GM19043 (cell line): ENCODE measurements around the gene SYNE3.

Experiments used
- ATAC-seq: cut with Tn5 transposase; IDR thresholded peaks from one replicate; pipeline ENCODE4 v1.9.1; 2021; ENCODE audit warnings: low read depth; ENCODE audit not compliant: unreplicated experiment

SYNE3 gene

DNA sequence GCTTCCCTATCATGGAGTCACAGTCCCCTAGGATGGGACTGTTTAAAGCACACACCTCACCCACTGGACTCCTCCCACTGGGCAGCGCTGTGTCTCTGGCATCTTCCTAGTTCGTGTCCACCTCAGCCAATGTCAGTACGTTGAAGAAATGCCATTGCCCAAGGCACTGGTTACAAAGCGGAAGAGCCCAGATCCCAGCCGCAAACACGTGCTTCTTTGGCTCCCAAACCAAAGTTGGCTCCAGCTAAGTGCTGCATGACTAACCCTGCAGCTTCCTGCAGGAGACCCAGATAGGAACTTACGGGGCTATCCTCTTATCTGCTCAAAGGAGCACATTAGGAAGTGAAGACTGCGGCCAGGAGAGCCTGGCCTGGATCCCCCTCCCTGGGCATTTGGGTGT is 9.3 kb downstream of the SYNE3 start:
- no peak for ATAC-seq

DNA sequence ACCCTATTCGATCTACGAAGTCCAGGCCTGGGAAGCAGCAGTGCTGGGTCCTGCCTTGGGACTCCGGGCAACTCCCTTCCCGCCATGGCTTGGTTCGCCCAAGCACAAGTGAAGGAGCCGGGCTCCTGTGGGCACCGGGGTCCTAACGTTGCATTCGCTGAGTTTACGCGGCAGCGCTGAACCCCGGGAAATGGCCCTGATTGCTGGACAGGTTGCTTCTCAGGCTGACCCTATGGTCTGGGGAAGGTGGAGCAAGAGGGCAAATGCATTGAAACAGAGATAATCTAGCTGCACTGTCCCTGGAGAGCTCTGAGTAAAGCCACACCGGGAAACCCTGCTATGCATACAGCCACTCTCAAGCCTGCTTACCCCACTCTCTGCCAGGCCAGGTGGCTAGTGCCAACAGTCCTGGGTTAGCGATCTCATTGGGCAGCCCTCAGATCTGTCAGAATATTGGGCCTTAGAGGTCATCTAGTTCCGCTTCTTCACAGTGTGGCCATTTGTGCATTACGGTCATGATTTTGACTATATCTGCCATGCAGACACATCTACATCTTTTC is 11.3 kb downstream of the SYNE3 start:
- ATAC-seq: peak; percentile 33

DNA sequence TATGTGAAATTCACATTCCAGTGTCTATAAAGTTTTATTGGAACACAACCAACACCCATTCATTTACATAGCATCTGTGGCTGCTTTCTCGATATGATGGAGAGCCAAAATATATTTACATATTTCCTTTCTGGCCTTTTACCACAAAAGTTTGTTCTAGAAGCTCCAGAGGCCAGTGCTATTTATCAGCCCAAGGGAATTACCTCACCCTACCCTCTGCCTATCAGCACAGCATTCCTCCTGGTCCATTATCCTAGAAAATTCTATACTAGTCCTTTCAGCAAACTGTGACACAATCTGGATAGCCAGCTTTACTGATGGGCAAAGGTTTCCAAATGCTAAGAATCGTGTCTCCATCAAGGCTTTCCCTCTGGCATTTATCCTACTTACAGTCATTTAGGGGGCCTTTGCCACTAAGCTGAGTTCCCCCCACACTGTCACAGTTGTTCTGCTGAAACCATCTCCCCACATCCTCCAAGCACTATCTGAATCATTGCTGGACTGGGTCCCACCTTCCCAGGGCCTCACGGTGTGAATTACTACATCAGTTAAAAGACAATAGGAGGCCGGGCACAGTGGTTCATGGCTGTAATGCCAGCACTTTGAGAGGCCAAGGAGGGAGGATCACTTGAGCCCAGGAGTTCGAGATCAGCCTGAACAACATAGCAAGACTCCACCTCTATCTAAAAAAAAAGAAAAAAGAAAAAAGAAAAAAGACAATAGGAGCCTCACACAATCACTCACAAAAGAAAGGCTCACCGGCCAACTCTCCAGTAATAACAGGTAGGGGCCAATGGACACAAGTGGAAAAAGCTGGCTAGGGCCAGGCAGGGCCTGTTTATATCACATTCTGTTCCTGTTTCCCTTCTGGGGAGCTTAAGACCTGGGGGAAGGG is 12.1 kb downstream of the SYNE3 start:
- ATAC-seq: peak; percentile 30

DNA sequence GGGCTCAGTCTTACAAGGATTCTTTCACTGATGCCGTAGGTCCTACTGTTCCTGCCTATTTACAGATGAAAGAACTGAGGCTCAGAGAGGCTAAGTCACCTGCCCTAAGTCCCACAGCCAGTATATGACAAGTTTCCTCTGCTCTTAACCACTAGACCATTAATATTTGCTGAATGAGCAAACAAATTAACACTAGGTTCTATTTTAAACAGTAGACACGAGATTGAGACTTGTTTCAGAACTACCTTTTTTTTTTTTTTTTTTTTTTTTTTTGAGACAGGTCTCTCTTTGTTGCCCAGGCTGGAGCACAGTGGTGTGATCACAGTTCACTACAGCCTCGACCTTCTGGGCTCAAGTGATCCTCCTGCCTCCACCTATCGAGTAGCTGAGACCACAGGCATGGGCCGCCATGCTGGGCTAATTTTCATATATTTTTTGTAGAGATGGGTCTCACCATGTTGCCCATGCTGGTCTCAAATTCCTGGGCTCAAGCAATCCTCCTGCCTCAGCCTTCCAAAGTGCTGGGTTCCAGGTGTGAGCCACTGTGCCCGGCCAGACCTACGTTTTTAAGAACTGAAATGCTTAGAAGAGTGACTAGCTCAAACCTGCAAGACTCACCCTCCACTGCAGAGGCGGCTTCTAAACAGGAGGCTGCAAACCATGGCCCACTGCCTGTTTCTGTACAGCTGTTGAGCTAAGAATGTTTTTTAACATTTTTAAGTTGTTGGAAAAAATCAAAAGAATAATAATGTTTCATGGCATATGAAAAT is 12.9 kb downstream of the SYNE3 start:
- ATAC-seq: peak; percentile 52

DNA sequence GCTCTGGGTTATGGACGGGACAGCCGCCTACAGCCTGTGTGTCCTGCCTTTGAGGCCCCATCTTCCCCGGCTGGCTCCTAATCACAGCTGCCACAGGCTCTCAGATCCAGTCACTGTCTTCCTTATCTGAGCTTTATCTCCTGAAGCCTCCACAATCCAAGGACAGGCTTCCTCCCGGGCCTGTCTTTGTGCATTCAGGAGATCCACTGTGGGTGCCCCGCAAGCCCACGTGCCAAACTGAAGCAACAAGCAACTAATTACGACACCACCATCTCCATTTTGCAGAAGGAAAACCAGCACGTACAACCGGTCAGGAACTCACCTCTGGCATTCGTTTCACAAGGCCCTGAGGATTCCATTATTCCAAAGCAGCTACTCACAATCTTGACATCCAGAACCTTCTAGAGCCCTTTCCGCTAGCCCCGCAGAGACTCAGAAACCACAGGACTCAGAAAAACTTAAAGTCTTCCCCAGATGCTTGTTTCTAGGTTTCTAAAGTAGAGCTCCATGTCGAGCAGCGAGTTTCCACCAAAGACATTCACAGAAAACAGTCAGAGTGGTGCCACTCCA is 14.0 kb downstream of the SYNE3 start:
- ATAC-seq: no peak

DNA sequence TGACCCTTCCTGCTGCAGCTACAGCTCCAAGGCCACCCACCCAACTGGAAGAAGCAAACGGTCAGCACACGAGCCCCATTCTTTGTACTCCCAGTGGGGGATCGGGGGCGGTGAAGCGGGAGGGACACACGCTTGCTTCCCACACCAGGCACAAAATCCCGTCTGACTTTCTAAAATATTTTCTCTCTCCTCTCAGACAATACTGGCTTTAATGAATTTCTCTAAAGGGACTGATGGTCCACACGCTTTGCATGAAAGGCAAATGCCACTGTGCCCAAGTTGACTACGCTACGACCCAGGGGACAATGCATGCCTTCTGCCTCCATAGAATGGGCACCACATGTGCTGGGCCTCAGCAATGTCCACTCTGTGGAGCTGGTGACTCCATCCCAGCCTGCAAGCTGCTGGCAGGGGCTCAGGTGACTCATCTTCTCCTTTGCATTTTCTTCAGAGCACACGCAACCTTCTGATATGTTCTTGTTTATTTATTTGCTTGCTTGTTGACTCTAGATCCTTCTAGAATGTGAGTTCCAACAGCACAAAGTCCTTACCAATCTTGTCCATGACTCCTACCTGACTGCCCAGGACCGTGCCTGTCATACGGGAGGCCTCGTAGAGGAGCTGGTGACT is 15.6 kb downstream of the SYNE3 start:
- ATAC-seq: no peak

DNA sequence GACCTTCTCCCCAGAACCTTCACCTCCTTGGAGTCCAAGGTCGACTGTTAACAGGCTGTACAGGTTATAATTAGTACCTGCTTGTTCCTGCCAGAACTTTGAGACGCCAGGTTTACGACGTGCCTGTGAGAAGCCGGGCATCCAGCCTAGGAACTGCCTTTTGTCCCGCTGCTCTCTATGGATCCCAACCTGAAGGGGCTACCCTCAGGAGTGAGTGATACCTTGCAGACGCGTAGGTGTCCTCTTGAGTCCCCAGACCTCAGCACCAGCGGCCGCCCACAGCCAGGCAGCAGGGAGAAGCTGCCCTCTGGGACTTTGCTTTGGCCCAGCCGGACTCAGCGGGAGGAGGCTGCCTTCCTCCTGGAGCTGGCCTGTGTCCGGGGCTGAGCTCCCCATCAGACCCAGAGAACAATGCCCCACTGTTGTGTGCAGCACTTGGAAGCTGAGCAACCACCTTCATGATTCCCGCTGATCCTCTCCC is 16.2 kb downstream of the SYNE3 start:
- no peak for ATAC-seq

DNA sequence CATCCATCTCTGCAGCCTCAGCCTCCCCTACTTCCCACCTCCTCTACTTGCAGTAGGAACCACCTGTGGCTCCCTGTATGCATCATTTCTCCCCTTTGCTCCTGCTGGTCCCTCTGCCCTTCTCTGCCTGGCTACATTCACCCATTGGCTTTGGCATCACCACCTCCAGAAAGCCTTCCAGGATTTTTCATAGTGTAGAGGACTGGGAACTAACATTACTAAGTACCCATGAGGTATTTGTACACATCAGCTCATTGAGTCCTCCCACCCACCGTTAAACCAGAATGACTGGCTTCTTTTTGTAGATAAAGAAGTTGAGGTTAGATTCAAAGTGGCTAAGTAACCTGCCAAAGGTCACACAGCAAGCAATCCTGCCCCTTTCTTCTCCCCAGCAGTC is 17.1 kb downstream of the SYNE3 start:
- ATAC-seq: no peak

DNA sequence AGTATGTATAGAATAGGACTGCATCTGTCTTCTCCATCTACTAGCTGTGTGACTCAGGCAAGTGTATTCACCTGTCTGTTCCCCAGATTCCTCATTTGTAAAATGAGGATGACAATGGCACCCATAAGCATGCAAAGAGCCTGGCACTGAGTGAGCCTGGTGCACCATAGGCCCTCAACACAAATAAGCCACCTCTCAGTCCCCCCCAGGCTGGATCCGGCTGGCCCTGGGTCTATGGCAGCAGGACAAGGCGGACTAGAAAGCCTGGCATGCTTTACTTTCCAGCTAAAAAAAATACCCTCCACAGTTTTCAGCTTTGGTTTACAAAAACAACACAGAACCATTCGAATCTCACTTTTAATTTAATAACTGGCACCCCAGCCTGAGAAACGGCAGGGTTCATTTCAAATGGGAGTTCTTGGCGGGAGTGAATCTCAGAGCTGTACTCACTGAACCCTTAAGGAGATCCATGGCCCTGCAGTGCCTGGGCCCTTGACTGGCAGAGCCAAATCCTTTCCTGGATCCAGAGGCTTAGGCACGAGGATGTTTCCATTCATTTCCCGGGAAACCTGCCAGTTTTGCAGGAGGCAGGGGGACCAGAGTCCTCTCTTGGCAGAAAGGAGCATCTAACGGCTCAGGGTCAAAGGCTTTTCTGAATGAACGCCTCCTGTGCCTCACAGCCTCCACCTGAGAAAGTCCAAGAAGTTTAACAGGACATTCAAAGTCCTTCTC is 17.7 kb downstream of the SYNE3 start:
- ATAC-seq: no peak

DNA sequence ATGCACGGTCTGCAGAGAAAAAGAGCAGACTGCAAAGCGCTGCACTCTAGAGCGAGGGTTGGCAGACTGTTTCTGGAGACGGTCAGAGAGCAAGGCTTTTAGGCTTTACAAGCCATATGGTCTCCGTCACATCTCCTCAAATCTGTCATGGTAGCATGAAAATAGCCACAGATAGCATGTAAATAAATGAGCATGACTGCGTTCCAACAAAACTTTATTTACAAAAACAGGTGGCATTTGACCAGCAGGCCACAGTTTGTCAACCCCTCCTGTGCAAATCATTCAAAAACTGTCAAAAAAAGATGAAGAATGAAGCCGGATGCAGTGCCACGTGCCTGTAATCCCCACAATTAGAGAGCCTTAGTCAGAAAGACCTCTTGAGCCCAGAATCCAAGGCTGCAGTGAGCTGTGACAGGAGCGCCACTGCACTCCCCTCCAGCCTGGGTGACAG is 18.9 kb downstream of the SYNE3 start:
- no peak for ATAC-seq

DNA sequence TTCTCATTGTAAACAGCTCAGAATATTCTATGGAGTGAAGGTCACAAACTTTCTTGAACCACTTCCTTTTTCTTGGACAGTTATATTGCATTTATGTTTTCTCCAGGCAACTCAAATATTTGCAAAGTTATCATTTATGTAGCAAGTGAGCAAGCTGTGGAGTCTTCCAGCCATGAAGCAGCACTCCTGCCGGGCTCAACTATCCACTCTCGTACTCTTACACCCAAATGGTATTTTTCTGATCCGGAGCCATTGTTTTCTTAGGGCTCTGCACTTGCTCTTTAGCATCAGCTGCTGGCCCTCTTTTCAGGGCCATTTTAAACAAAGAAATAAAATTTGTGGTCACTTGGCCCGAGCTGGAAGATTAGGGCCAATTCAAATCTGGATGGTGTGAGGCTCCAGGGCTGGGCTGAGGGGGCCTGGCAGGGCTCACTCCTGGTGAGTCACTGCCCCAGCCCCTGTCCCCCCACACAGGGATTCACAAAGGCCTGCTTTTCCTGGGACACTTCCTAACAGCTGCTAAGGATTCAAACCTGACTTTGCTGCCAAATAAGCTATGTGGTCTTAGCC is 19.7 kb downstream of the SYNE3 start:
- ATAC-seq: no peak

DNA sequence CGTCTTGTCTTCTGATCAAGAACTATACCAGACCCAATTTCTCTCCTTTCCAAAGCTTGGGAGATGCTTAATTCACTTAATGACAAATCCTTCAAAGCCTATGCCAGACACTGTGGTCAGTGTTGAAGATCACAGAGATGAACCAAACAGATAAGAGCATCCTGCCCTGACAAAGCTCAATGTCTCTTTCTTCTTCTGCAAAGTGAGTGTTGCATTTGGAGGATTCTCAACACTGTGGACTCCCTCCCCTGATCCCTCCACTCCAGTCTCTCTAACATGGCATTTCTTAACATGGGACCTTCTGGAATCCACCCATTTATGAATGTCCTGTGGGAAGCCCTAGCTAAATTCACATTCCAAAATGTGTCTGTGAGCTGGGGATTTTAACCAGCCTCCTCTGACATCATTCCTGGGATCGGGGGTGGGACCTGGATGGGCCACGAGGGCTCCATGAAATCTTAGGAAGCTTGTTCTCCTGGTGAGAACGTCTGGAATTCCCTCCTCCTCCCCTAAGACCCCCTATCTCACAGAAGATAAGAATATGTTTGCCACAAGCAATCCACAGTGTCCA is 20.3 kb downstream of the SYNE3 start:
- peak; percentile 10 for ATAC-seq

DNA sequence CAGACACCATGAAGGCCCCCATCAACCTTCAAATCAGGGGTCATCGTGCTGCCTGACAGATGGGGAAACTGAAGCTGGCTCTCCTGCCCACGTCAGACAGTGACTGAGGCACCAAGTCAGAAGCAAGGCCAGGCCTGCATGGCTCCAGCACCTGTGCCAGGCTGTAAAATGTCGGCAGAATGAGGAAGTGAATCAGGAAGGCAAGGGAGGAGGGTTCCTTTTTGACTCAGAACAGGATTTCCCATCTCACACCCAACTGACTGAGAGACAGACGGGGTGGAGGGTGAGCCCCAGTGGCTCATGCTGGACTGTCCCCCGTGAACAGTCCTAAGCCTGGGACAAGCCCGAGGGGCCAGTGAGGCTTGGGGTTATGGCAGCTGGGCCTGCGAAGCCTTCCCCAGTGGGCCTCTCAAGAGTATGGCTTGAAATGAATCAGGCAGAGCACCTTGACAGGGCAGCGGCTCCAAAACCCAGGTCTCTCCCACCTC is 20.9 kb downstream of the SYNE3 start:
- peak; percentile 84 for ATAC-seq

DNA sequence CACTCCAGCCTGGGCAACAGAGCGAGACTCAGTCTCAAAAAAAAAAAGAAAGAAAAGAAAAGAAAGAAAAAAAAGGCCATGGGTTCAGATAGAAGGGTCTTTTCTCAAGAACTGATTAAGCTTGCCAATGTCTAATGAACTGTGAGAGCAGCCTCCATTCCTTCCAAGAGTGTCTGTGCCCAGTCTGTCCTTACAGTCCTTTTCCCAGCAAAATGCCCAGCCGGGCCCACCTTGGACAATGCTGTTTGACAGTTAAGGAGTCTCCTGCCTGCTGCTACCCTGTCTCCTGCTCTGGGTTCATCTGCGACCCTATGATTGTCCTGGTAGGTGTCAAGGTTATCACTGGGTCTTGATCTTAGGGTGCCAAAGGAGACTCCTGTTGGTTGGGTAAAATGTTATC is 21.4 kb downstream of the SYNE3 start:
- ATAC-seq: peak; percentile 0

DNA sequence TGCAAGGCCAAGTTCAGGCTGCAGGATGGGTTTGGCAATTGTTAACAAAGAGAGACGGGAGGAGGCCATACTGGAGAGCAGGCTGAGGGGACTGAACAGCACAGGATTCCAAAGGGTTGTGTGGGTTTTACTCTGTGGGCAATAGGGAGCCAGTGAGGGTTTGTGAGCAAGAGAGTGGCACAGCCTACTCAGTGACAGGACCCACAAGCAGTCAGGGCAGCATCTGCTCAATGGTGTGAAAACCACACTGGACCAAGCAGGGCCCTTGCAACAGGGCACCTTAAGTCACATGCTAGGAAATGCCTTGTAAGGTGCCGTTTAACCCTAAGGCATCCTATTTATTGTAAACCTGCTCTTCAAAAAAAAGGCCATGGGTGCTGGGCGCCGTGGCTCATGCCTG is 22.0 kb downstream of the SYNE3 start:
- ATAC-seq: no peak

DNA sequence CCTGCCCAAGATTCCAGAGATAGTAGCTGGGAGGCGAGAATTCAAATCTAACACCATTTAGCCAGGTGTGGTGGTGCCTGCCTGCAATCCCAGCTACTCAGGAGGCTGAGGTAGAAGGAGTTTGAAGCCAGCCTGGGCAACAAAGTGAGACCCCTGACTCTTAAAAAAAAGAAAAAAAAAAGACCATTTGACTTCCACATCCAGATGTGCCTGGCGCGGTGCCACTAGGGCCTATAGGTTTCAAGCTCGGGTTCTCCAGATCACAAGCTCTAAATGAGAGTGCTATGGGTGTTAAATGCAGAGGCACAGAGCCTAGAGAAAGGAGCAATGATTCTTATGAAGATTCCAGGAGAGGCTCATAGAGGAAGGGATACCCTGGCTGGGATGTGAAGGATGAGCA is 22.5 kb downstream of the SYNE3 start:
- ATAC-seq: no peak

DNA sequence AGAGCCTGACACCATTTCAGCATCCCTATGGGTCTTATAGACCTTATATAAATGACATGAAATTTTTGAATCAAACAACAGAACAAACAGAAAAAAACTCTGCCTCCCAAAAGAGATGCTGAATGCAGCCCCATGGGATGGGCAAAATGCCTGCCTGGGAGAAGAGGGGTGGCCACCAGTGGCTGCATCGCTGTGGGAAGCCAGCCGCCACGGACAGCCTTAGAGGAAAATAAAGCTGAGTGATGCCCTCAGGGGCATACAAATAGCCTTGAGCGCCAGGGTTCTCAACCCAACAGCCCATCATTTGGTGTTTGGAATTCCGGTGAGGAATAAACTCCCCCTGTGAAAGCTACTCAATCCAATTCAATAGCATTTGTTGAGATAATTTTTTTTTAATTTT is 22.9 kb downstream of the SYNE3 start:
- ATAC-seq: no peak

DNA sequence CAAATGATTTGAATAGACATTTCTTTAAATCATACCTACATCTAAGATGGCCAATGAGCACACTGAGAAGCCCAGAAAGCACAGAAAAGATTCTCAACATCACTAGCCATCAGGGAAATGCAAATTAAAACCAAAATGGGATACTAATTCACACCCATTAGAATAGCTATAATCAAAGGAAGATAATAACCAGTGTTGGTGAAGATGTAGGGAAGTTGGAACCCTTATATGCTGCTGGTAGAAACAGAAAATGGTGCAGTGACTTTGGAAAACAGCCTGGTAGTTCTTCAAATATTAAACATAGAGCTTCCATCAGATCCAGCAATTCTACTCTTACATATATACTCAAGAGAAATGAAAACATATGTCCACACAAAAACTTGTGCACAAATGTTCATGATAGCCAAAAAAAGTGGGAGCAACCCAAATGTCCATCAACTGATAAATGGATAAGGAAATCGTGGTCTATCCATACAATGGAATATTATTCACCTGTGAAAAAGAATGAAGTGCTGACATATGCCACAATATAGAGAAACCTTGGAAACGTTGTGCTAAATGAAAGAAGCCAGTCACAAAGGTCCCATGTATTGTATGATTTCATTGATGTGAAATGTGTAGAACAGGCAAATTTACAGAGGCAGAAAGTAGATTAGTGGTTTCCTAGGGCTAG is 24.4 kb downstream of the SYNE3 start:
- no peak for ATAC-seq
